Spleen (tissue), 13 donors: ENCODE measurements around the gene FUT3. TPM values are rescaled to one million over a fixed set of nuclear protein-coding genes. Genes with fewer than 3 reads are reported as not detected.

Experiments used
- DNase-seq: peaks from one replicate; pipeline ENCODE4 v3.0.0-alpha.2; 2020
- H3K27ac ChIP-seq, 8 donors: fragments of 200-600 bp; sonication (generic) in 7 of 8; 1 replicate in 4 of 8; 2 replicates in 4 of 8; pipeline versions ENCODE4 v1.5.0 to v1.8.0; 2016 to 2021; ENCODE audit warnings: inconsistent platforms in 4 of 8, mild to moderate bottlenecking in 4 of 8, moderate library complexity in 1 of 8
- H3K27me3 ChIP-seq, 7 donors: fragments of 200-600 bp; sonication (generic) in 6 of 7; replicated peaks in 1 of 7; 1 replicate in 4 of 7; 2 replicates in 3 of 7; pipeline versions ENCODE4 v1.5.0 to v1.8.0; 2016 to 2021; ENCODE audit warnings: inconsistent platforms in 3 of 7, mild to moderate bottlenecking in 1 of 7
- H3K36me3 ChIP-seq, 6 donors: fragments of 200-600 bp; sonication (generic) in 5 of 6; 1 replicate in 4 of 6; 2 replicates in 2 of 6; pipeline versions ENCODE4 v1.5.0 to v1.8.0; 2016 to 2021; ENCODE audit warnings: inconsistent platforms in 2 of 6
- H3K4me1 ChIP-seq, 6 donors: fragments of 200-600 bp; sonication (generic) in 5 of 6; 1 replicate in 3 of 6; 2 replicates in 3 of 6; pipeline versions ENCODE4 v1.5.0 to v1.8.0; 2016 to 2021; ENCODE audit warnings: inconsistent platforms in 3 of 6
- H3K4me3 ChIP-seq, 8 donors: fragments of 200-600 bp; sonication (generic) in 7 of 8; 1 replicate in 4 of 8; 2 replicates in 4 of 8; pipeline versions ENCODE4 v1.5.0 to v1.8.0; 2016 to 2021; ENCODE audit warnings: inconsistent platforms in 4 of 8, mild to moderate bottlenecking in 4 of 8, moderate library complexity in 2 of 8
- H3K9me3 ChIP-seq, 8 donors: fragments of 200-600 bp; sonication (generic) in 7 of 8; 1 replicate in 4 of 8; 2 replicates in 4 of 8; pipeline versions ENCODE4 v1.5.0 to v1.8.0; 2016 to 2021; ENCODE audit warnings: inconsistent platforms in 4 of 8
- POLR2A ChIP-seq, 3 donors: fragments of 450-650 bp; IDR thresholded peaks; one replicate each; pipeline ENCODE4 v1.5.1; 2017; ENCODE audit warnings: antibody characterized with exemption in 3 of 3, mild to moderate bottlenecking in 1 of 3
- POLR2AphosphoS5 ChIP-seq, 3 donors: sonication (generic); formaldehyde crosslinking; IDR thresholded peaks; one replicate each; pipeline ENCODE4 v1.5.1; 2017; ENCODE audit warnings: antibody characterized with exemption in 3 of 3
- WGBS, 5 donors: extraction: QIAGEN DNeasy Blood & Tissue Kit in 3 of 5; methylation state at CpG; one replicate each; pipeline versions ENCODE4 v1.1.5 to v1.1.7; 2013 to 2018; 5-methylcytosine and 5-hydroxymethylcytosine counted together
- intact Hi-C: fragments of 100-400 bp; cut with DNase I; formaldehyde crosslinking; loops from one replicate; pipeline ENCODE4 v1.15.0; 2023; ENCODE audit warnings: low total_unique reads
- long read RNA-seq, 2 donors: transcript quantifications; one replicate each; lab custom pipeline, GENCODE V29; 2026
- polyA plus RNA-seq, 3 donors: library from polyadenylated mRNA; stranded (reverse); fragments of 200-250 nt; gene quantifications; one replicate each; pipeline ENCODE4 v1.2.1, GENCODE V29; 2013
- total RNA-seq, 7 donors: library from RNA; depleted of rRNA in 3 of 7; stranded (reverse); fragments of >200 nt in 3 of 7; fragmentation: NEBNext Ultra II Directional in 4 of 7; extraction: Animal tissue kit (Norgen Biotek cat#: 25700) in 4 of 7; gene quantifications; one replicate each; pipeline versions ENCODE4 v1.1.0 to v1.2.1, GENCODE V29; 2016 to 2021
- TF ChIP-seq, protein P1 (sequence below), 11 experiments: fragments of 200-600 bp in 7 of 11; fragments of 450-650 bp in 4 of 11; sonication (generic) in 4 of 11; IDR thresholded peaks in 8 of 11; conservative IDR thresholded peaks in 3 of 11; 1 replicate in 7 of 11; 2 replicates in 4 of 11; pipeline versions ENCODE4 v1.4.0 to v1.8.0; 2016 to 2021; ENCODE audit warnings: antibody characterized with exemption in 11 of 11, inconsistent platforms in 4 of 11, mild to moderate bottlenecking in 1 of 11
- donor health status: healthy with polysubstance abuse.
- donor health status: DM: no; HTN: no; CAD: no; lungs with moderate emphysema.
- donor health status: DM: no; HTN: no; CAD: no.
- donor health status: Bipolar disorder and iron deficiency.
- donor health status: healthy.
- donor health status: DM: no; HTN: no; CAD: no.
- donor health status: DM: yes; HTN: yes; CAD: no.

The FUT3 gene
- total RNA-seq (not detected), polyA plus RNA-seq (under 1 TPM in 2 of 3 donors, not detected in 1; 0.06 to 0.12 TPM)
- long read RNA-seq, donor 1: 0 reads
- long read RNA-seq, donor 2: 0 reads

DNA sequence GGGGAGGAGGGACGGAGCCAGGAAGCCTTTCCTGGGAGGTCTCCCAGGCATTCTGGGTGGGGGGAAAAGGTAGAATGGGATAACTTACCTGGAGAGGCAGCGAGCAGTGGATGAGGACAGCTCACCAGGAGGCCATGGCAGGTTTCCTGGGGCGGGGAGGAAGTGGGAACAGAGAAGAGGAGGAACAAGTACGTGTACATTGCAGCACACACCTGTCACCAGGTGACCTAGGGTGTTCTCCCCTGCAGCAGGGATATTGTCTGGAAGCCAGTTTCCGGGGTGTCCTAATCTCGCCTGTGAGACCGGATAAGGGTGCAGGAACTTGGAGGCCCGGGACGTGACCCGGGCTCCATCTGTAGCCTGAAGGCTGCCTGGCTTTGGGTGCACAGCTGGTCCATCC, at the start of gene FUT3:
TSS of gene FUT3 (minus strand) at position 148 of the 400 bp plus-strand sequence.
- H3K4me3 ChIP-seq: no peak within 1 kb of the TSS
- no peak within 1 kb of the TSS for H3K27ac ChIP-seq
- intact Hi-C loops: no loop called here
- TF ChIP-seq POLR2A (IDR thresholded peaks at IDR 0.05) (no peak), POLR2AphosphoS5 (IDR thresholded peaks at IDR 0.05) (no peak)
- TF ChIP-seq, protein P1, sequence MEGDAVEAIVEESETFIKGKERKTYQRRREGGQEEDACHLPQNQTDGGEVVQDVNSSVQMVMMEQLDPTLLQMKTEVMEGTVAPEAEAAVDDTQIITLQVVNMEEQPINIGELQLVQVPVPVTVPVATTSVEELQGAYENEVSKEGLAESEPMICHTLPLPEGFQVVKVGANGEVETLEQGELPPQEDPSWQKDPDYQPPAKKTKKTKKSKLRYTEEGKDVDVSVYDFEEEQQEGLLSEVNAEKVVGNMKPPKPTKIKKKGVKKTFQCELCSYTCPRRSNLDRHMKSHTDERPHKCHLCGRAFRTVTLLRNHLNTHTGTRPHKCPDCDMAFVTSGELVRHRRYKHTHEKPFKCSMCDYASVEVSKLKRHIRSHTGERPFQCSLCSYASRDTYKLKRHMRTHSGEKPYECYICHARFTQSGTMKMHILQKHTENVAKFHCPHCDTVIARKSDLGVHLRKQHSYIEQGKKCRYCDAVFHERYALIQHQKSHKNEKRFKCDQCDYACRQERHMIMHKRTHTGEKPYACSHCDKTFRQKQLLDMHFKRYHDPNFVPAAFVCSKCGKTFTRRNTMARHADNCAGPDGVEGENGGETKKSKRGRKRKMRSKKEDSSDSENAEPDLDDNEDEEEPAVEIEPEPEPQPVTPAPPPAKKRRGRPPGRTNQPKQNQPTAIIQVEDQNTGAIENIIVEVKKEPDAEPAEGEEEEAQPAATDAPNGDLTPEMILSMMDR (IDR thresholded peaks at IDR 0.05 in 8 of 11, conservative IDR thresholded peaks at IDR 0.05 in 3 of 11): no peak
- 72 to 85% (median 74%) methylated on average over 10 of the region's 10 CpGs for WGBS, 5 donors
- peaks cover 0 to 5% (median 0%) of the 10 kb centered on the region in 6 donors for H3K4me1 ChIP-seq
- H3K27me3 ChIP-seq: peaks cover 0 to 10% (median 0%) of the 10 kb centered on the region in 7 donors
- DNase-seq: no peak
- no peaks in the 10 kb centered on the region for H3K9me3 ChIP-seq
- H3K36me3 ChIP-seq: no peaks in the 10 kb centered on the region

DNA sequence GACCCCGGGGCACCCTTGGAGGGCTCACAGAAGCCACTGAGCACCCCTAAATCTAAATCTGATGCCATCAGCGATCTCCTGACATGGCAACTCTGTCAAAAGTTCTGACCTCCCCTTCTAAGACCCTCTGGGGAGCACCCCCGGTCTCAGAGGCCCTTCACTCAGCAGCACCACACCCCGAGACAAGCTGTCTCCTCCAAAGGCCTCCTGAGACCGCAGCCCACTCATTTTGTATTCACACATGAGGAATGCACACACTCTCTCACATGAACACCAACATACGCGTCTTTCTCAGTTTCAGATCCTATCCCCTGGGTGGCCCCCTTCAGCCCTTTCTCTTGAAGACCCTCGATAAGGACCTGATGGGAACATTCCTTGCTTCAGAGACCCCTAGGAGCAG, 49.7 kb upstream of the FUT3 start:
- intact Hi-C loops: loop anchor here (10.0 kb wide), 1 partner anchor 64 kb away; no protein-coding TSS in a partner anchor
- Histone ChIP-seq H3K9me3 (no peaks in the 10 kb centered on the region), H3K27me3 (no peaks in the 10 kb centered on the region), H3K27ac (no peak overlapping the region), H3K4me3 (no peak overlapping the region), H3K36me3 (peaks cover 0 to 50% (median 15%) of the 10 kb centered on the region in 6 donors), H3K4me1 (peaks cover 16 to 52% (median 32%) of the 10 kb centered on the region in 6 donors)
- WGBS, 5 donors: 74 to 91% (median 88%) methylated on average over 8 of the region's 8 CpGs
- DNase-seq: no peak
- TF ChIP-seq POLR2A (IDR thresholded peaks at IDR 0.05) (no peak), POLR2AphosphoS5 (IDR thresholded peaks at IDR 0.05) (no peak)
- TF ChIP-seq, protein P1 (IDR thresholded peaks at IDR 0.05 in 8 of 11, conservative IDR thresholded peaks at IDR 0.05 in 3 of 11): no peak

DNA sequence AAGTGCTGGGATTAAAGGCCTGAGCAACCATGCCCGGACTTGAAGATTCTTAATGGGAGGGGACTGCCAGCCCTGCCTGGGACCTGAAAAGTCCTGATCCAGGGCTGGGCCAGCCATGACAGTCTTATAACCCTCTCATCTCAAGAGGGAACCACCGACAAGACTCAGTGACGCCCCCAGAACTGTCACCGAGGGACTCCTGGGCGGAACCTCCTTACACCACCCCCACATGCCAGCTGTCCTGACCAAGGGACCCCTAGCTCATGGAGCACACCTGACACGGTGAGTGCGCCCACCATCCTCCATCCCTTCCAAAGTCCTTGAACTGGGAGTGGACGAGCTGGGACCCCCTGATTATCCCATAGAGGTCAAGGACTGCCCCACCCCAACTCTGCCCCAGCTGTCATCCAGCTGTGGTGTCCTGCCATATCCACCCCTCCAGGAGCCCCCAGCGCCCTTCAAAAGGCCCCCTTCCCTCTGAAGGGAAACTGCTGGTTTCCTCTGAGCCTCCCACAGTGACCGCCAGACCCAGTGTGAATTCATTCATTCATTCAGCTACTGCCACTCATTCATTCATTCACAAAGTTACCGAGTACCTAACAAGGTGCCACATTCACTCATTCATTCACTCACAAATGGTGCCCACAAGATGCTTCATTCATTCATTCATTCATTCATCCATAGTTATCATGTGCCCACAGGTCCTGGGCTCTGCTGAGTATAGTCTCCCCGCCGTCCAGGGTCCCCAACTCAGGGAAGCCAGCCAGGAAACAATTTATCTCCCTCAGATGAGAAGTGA, 48.7 kb upstream of the FUT3 start:
- no peak overlapping the region for H3K27ac ChIP-seq
- no peak for DNase-seq
- intact Hi-C loops: loop anchor here (10.0 kb wide), 1 partner anchor 65 kb away; no protein-coding TSS in a partner anchor
- TF ChIP-seq, protein P1 (IDR thresholded peaks at IDR 0.05 in 8 of 11, conservative IDR thresholded peaks at IDR 0.05 in 3 of 11): no peak
- TF ChIP-seq POLR2AphosphoS5 (IDR thresholded peaks at IDR 0.05) (no peak), POLR2A (IDR thresholded peaks at IDR 0.05) (no peak)
- H3K9me3 ChIP-seq: no peaks in the 10 kb centered on the region
- peaks cover 0 to 60% (median 25%) of the 10 kb centered on the region in 6 donors for H3K36me3 ChIP-seq
- no peaks in the 10 kb centered on the region for H3K27me3 ChIP-seq
- peaks cover 7 to 52% (median 30%) of the 10 kb centered on the region in 6 donors for H3K4me1 ChIP-seq
- no peak overlapping the region for H3K4me3 ChIP-seq
- 82 to 91% (median 86%) methylated on average over 9 to 13 of the region's 13 CpGs for WGBS, 5 donors
